MM.1S (cell line): Measurements from ENCODE around the gene ALOX15.

Source experiments
- DNase-seq: peaks from one replicate; pipeline ENCODE4 v3.0.0-alpha.2; 2015
- H2AFZ ChIP-seq: fragments of 300-600 bp; sonication (generic); 2 replicates; pipeline ENCODE4 v1.6.0; 2016; ENCODE audit warnings: antibody characterized with exemption, low read length
- H3F3A ChIP-seq: fragments of 300-600 bp; sonication (generic); 2 replicates; pipeline ENCODE4 v1.6.1; 2016; ENCODE audit warnings: mild to moderate bottlenecking, antibody characterized with exemption, low read length, moderate library complexity, mixed read lengths; ENCODE audit not compliant: insufficient read depth
- H3K27ac ChIP-seq: fragments of 300-600 bp; sonication (generic); 2 replicates; pipeline ENCODE4 v1.5.1; 2016; ENCODE audit warnings: mild to moderate bottlenecking, low read length
- H3K27me3 ChIP-seq: fragments of 300-600 bp; sonication (generic); replicated peaks from 2 replicates; pipeline ENCODE4 v1.6.0; 2016; ENCODE audit warnings: low read length; ENCODE audit not compliant: insufficient read depth
- H3K36me3 ChIP-seq: fragments of 300-600 bp; sonication (generic); replicated peaks from 2 replicates; pipeline ENCODE4 v1.6.1; 2016; ENCODE audit warnings: mild to moderate bottlenecking, low read length, mixed read lengths; ENCODE audit not compliant: insufficient read depth
- H3K4me1 ChIP-seq: fragments of 300-600 bp; sonication (generic); 2 replicates; pipeline ENCODE4 v1.6.1; 2016; ENCODE audit warnings: low read length, mixed read lengths
- H3K4me2 ChIP-seq: fragments of 300-600 bp; sonication (generic); 2 replicates; pipeline ENCODE4 v1.6.0; 2016; ENCODE audit warnings: low read depth, low read length
- H3K4me3 ChIP-seq: fragments of 300-600 bp; sonication (generic); 2 replicates; pipeline ENCODE4 v1.5.1; 2016; ENCODE audit warnings: low read length, mixed read lengths
- H3K79me2 ChIP-seq: fragments of 300-600 bp; sonication (generic); 2 replicates; pipeline ENCODE4 v1.6.1; 2016; ENCODE audit warnings: mixed run types, low read length, mixed read lengths
- H3K9ac ChIP-seq: fragments of 300-600 bp; sonication (generic); 2 replicates; pipeline ENCODE4 v1.6.1; 2016; ENCODE audit warnings: low read length, mixed read lengths
- H3K9me2 ChIP-seq: fragments of 300-600 bp; sonication (generic); replicated peaks from 2 replicates; pipeline ENCODE4 v1.6.1; 2016; ENCODE audit warnings: mild to moderate bottlenecking, low read length, mixed read lengths; ENCODE audit not compliant: insufficient read depth
- H3K9me3 ChIP-seq: fragments of 300-600 bp; sonication (generic); replicated peaks from 2 replicates; pipeline ENCODE4 v1.6.1; 2016; ENCODE audit warnings: mild to moderate bottlenecking, low read length, mixed read lengths; ENCODE audit not compliant: insufficient read depth
- H4K20me1 ChIP-seq: fragments of 300-600 bp; sonication (generic); 2 replicates; pipeline ENCODE4 v1.6.1; 2016; ENCODE audit warnings: mild to moderate bottlenecking, low read length, moderate library complexity, mixed read lengths; ENCODE audit not compliant: insufficient read depth
- CTCF ChIP-seq: fragments of 300-600 bp; sonication (generic); IDR thresholded peaks from 2 replicates; pipeline ENCODE4 v1.5.1; 2016; ENCODE audit warnings: antibody characterized with exemption, low read length, mixed read lengths
- EZH2 ChIP-seq: fragments of 300-600 bp; sonication (generic); optimal IDR thresholded peaks from 2 replicates; pipeline ENCODE3; 2017; ENCODE audit warnings: low read depth, mild to moderate bottlenecking, antibody characterized with exemption, low read length, mixed read lengths
- EZH2phosphoT487 ChIP-seq: fragments of 300-600 bp; sonication (generic); IDR thresholded peaks from 2 replicates; pipeline ENCODE4 v1.6.1; 2018; ENCODE audit warnings: antibody characterized with exemption, low read length

The ALOX15 gene

DNA sequence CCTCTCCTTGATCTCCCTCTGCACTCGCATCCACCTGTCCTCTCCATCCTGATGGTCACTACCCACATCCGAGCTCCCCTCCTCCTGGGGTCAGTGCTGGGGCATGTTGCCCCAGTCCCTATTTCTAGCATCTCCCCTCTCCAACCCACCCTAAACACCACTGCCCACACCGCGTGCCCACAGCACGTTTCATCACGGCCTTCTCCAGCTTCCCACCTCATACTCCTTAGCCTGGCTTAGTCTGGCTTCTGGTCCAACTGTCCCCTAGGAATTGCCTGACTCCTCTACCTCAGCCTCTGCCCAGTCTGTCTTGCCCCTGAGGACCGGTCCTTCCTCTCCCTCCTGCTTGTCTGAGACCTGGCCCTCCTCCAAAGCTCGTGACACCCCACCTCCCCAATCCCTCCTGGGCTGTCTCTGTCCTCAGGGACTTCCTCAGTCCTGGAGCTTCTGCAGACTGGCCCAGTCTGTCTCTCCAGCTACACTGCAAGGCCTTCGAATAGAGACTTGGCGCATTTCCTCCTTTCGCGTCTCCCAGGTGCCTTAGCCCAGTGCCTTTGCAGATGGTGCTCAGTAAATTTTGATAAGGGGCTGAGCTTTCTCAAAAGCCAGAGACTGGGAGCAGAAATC lies 4.9 kb downstream of the ALOX15 start:
- H4K20me1 ChIP-seq: no peaks in the 10 kb centered on the region
- H3K27ac ChIP-seq: no peak overlapping the region
- no peak overlapping the region for H2AFZ ChIP-seq
- no peaks in the 10 kb centered on the region for H3K9me2 ChIP-seq
- H3K9me3 ChIP-seq: no peaks in the 10 kb centered on the region
- H3K9ac ChIP-seq: no peak overlapping the region
- H3K4me1 ChIP-seq: peaks cover 4% of the 10 kb centered on the region; the same call in 1 of the 2 replicates
- H3K79me2 ChIP-seq: no peaks in the 10 kb centered on the region
- no peaks in the 10 kb centered on the region for H3F3A ChIP-seq
- TF ChIP-seq EZH2 (no peak), CTCF (no peak), EZH2phosphoT487 (no peak)
- peak overlapping the region; percentile 41; the same call in 1 of the 2 replicates for H3K4me2 ChIP-seq
- DNase-seq: no peak
- peaks cover 54% of the 10 kb centered on the region for H3K27me3 ChIP-seq
- no peaks in the 10 kb centered on the region for H3K36me3 ChIP-seq
- H3K4me3 ChIP-seq: no peak overlapping the region

DNA sequence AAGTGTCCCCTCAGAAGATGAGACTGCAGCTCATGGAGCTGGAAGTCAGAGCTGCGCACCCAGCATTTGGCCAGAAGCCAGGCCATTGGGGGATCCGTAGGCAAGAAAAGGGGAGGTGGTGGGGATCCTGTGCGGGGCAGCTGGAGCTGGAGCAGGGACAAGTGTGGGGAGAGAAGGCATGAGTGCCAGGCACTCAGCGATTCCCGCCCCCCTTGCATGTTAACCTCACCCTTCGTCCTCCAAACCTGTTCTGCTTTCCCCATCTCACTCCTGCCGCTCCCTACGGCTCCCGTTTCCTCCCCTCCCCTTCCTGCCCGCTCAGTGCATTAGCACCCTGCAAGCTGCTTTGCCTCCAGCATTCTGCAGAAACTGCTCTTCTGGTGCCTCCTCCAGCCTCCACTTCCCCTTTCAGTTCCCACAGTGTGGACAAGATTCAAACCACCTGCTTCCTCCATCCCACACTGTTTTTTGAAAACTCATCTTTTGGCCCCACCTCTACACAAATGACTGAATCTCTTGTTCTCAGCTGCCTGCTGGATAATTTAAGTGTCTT lies 5.6 kb downstream of the ALOX15 start:
- Histone ChIP-seq H3K9me2 (no peaks in the 10 kb centered on the region), H3K9me3 (no peaks in the 10 kb centered on the region), H3K4me1 (peaks cover 4% of the 10 kb centered on the region; the same call in 1 of the 2 replicates), H2AFZ (peak overlapping the region; percentile 15; the same call in 1 of the 2 replicates), H4K20me1 (no peaks in the 10 kb centered on the region), H3K79me2 (no peaks in the 10 kb centered on the region), H3K4me2 (peak overlapping the region; percentile 41; the same call in 1 of the 2 replicates), H3K27ac (no peak overlapping the region), H3K27me3 (peaks cover 47% of the 10 kb centered on the region), H3K36me3 (no peaks in the 10 kb centered on the region), H3F3A (no peaks in the 10 kb centered on the region), H3K4me3 (peak overlapping the region; percentile 20; the same call in 1 of the 2 replicates), H3K9ac (no peak overlapping the region)
- TF ChIP-seq EZH2phosphoT487 (no peak), EZH2 (no peak), CTCF (no peak)
- peak; percentile 8 for DNase-seq

DNA sequence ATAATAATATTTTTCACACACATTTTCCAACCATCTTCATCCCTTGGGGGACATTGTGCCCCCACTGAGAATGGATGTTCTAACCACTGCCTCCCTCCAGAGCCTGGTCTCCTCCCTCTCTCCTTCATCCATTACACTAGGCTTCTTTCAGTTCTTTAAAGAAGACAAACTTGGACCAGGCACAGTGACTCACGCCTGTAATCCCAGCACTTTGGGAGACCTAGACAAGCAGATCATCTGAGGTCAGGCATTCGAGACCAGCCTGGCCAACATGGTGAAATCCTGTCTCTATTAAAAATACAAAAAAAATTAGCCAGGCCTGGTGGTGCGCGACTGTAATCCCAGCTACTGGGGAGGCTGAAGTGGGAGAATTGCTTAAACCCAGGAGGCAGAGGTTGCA lies 6.5 kb downstream of the ALOX15 start:
- Histone ChIP-seq H3K4me3 (no peak overlapping the region), H3K27ac (no peak overlapping the region), H4K20me1 (no peaks in the 10 kb centered on the region), H2AFZ (no peak overlapping the region), H3K27me3 (peaks cover 41% of the 10 kb centered on the region), H3K36me3 (no peaks in the 10 kb centered on the region), H3K79me2 (no peaks in the 10 kb centered on the region), H3F3A (no peaks in the 10 kb centered on the region), H3K9ac (no peak overlapping the region), H3K9me3 (no peaks in the 10 kb centered on the region), H3K9me2 (no peaks in the 10 kb centered on the region), H3K4me2 (no peak overlapping the region), H3K4me1 (peaks cover 4% of the 10 kb centered on the region; the same call in 1 of the 2 replicates)
- TF ChIP-seq EZH2 (no peak), CTCF (no peak), EZH2phosphoT487 (no peak)
- no peak for DNase-seq
